ENCODE results near the gene IPO11. TPM values are rescaled to one million over a fixed set of nuclear protein-coding genes. Genes with fewer than 3 reads are reported as not detected.

The IPO11 gene
- total and polyA plus RNA-seq, 2 of the 4 experiments (the other 2 are of a cell fraction): 12.6 to 40.0 TPM

DNA sequence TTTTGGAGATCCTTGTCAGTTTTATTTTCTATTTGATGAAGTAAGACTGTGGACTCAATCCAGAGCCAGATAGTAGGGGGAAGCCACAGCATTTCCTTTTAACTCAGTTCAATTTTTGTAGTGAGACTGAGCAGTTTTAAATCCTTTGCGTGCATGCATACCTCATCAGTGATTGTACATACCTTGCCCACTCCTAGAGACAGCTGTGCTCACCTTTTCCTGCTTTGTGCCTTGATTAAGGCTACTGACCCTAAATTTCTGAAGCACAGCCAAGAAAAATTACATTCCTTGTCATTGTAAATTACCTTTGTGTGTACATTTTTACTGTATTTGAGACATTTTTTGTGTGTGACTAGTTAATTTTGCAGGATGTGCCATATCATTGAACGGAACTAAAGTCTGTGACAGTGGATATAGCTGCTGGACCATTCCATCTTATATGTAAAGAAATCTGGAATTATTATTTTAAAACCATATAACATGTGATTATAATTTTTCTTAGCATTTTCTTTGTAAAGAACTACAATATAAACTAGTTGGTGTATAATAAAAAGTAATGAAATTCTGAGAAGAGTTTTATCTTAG lies 26.7 kb upstream of the IPO11 start:
- no peaks in the 10 kb centered on the region for H4K20me1 ChIP-seq (ENCODE audit: insufficient read depth, low read length)
- no TSS peak for BruUV-seq (replicated peaks)
- no peak overlapping the region for H2BK15ac ChIP-seq (ENCODE audit: low read depth, low read length)
- H3K4me2 ChIP-seq (ENCODE audit: low read depth, low read length): no peak overlapping the region
- ATAC-seq (ENCODE audit: low read depth): no peak
- intact Hi-C loops (cut with micrococcal nuclease) (no loop called here), in situ Hi-C loops (cut with MboI; ENCODE audit: low sequenced_read_pairs) (no loop called here), dilution Hi-C loops (cut with HindIII; ENCODE audit: low sequenced_read_pairs, unreplicated experiment) (no loop called here)
- H4K8ac ChIP-seq (ENCODE audit: low read depth in 2 of 2, low read length in 2 of 2): no peak overlapping the region
- no peak overlapping the region for H3K27ac ChIP-seq (ENCODE audit: insufficient read depth, low read length)
- no peak overlapping the region for H2AK9ac ChIP-seq (replicated peaks; ENCODE audit: low read depth, low read length, poor library complexity)
- H2BK120ac ChIP-seq (ENCODE audit: low read depth, low read length): no peak overlapping the region
- DNase-seq: no peak
- H3K4me1 ChIP-seq (ENCODE audit: control insufficient read depth, insufficient read depth, low read length): no peaks in the 10 kb centered on the region
- no peak overlapping the region for H2AK5ac ChIP-seq (ENCODE audit: low read depth, low read length)
- no peak overlapping the region for H3K4ac ChIP-seq (ENCODE audit: low read depth, low read length)
- no peaks in the 10 kb centered on the region for H3K9me1 ChIP-seq (ENCODE audit: insufficient read depth, low read length)
- WGBS, 2 experiments (ENCODE audit: extremely low coverage in 2 of 2, insufficient read length in 1 of 2): no CpG with 5 or more reads among the region's 2 CpGs
- no peaks in the 10 kb centered on the region for H3K9me3 ChIP-seq (ENCODE audit: control insufficient read depth, insufficient read depth, low read length)
- no peaks in the 10 kb centered on the region; a peak in 2 of 4 replicates for H3K79me1 ChIP-seq (ENCODE audit: low read depth in 1 of 2, low read length in 2 of 2)
- no peak overlapping the region for H2BK5ac ChIP-seq (ENCODE audit: low read depth, low read length, poor library complexity, severe bottlenecking)
- POLR2A ChIA-PET (ENCODE audit: unreplicated experiment): no interaction called here
- H3K9ac ChIP-seq (ENCODE audit: low read depth, low read length): no peak overlapping the region
- no peak overlapping the region for H2BK20ac ChIP-seq (ENCODE audit: low read depth, low read length)
- H2AFZ ChIP-seq (replicated peaks; ENCODE audit: low read length, poor library complexity): no peak overlapping the region
- CTCF ChIA-PET: no interaction called here
- no peak overlapping the region for H3K18ac ChIP-seq (ENCODE audit: low read depth, low read length)
- H4K5ac ChIP-seq (ENCODE audit: low read depth, low read length): no peak overlapping the region
- H4K91ac ChIP-seq (ENCODE audit: insufficient read depth, low read depth, low read length): no peak overlapping the region
- H3K23ac ChIP-seq (ENCODE audit: low read depth, low read length): no peak overlapping the region
- no peak overlapping the region for H3K4me3 ChIP-seq (ENCODE audit: insufficient read depth, low read depth, low read length)
- H3K14ac ChIP-seq (replicated peaks; ENCODE audit: low read depth, low read length): no peak overlapping the region
- H3K36me3 ChIP-seq (ENCODE audit: control insufficient read depth, insufficient read depth, low read length): peaks cover 29% of the 10 kb centered on the region
- no peak overlapping the region for H3K56ac ChIP-seq (ENCODE audit: extremely low read depth, insufficient read depth, low read length)
- H3K27me3 ChIP-seq (ENCODE audit: control insufficient read depth, insufficient read depth, low read length): no peaks in the 10 kb centered on the region
- TF ChIP-seq, protein P1, sequence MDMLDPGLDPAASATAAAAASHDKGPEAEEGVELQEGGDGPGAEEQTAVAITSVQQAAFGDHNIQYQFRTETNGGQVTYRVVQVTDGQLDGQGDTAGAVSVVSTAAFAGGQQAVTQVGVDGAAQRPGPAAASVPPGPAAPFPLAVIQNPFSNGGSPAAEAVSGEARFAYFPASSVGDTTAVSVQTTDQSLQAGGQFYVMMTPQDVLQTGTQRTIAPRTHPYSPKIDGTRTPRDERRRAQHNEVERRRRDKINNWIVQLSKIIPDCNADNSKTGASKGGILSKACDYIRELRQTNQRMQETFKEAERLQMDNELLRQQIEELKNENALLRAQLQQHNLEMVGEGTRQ (IDR thresholded peaks at IDR 0.05; ENCODE audit: low read depth, low read length): no peak
- no peak for TF ChIP-seq RFX5 (IDR thresholded peaks at IDR 0.05; ENCODE audit: low read depth, low read length)
- no peak for TF ChIP-seq FOS (IDR thresholded peaks at IDR 0.05; ENCODE audit: low read depth, low read length)
- no peak for TF ChIP-seq MAFK (IDR thresholded peaks at IDR 0.05; ENCODE audit: low read depth, low read length)
- TF ChIP-seq POLR2A (IDR thresholded peaks at IDR 0.05; ENCODE audit: low read depth, low read length): no peak
- TF ChIP-seq, protein P2, sequence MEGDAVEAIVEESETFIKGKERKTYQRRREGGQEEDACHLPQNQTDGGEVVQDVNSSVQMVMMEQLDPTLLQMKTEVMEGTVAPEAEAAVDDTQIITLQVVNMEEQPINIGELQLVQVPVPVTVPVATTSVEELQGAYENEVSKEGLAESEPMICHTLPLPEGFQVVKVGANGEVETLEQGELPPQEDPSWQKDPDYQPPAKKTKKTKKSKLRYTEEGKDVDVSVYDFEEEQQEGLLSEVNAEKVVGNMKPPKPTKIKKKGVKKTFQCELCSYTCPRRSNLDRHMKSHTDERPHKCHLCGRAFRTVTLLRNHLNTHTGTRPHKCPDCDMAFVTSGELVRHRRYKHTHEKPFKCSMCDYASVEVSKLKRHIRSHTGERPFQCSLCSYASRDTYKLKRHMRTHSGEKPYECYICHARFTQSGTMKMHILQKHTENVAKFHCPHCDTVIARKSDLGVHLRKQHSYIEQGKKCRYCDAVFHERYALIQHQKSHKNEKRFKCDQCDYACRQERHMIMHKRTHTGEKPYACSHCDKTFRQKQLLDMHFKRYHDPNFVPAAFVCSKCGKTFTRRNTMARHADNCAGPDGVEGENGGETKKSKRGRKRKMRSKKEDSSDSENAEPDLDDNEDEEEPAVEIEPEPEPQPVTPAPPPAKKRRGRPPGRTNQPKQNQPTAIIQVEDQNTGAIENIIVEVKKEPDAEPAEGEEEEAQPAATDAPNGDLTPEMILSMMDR (conservative IDR thresholded peaks at IDR 0.05; ENCODE audit: low read depth, low read length): no peak
- no peak for TF ChIP-seq RCOR1 (IDR thresholded peaks at IDR 0.05; ENCODE audit: insufficient replicate concordance, low read length)
- no peak for TF ChIP-seq RAD21 (IDR thresholded peaks at IDR 0.05; ENCODE audit: low read length)
- no peak for TF ChIP-seq MAZ (IDR thresholded peaks at IDR 0.05; ENCODE audit: borderline replicate concordance, low read depth, low read length)
- TF ChIP-seq, protein P3, sequence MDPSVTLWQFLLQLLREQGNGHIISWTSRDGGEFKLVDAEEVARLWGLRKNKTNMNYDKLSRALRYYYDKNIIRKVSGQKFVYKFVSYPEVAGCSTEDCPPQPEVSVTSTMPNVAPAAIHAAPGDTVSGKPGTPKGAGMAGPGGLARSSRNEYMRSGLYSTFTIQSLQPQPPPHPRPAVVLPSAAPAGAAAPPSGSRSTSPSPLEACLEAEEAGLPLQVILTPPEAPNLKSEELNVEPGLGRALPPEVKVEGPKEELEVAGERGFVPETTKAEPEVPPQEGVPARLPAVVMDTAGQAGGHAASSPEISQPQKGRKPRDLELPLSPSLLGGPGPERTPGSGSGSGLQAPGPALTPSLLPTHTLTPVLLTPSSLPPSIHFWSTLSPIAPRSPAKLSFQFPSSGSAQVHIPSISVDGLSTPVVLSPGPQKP (IDR thresholded peaks at IDR 0.05; ENCODE audit: borderline replicate concordance, low read depth, low read length): no peak
- no peak for TF ChIP-seq SMC3 (IDR thresholded peaks at IDR 0.05; ENCODE audit: low read depth, low read length)
- no peak for TF ChIP-seq NFE2L2 (IDR thresholded peaks at IDR 0.05; ENCODE audit: low read depth, low read length)
- no peak for TF ChIP-seq BHLHE40 (IDR thresholded peaks at IDR 0.05; ENCODE audit: low read depth, low read length)
- TF ChIP-seq MXI1 (IDR thresholded peaks at IDR 0.05; ENCODE audit: borderline replicate concordance, low read depth, low read length): no peak

Data from IMR-90 (cell line).